SIG-M5 (cell line): ENCODE data around the gene PCSK4.

Experiments used
- DNase-seq: peaks from one replicate; lab custom pipeline; 2025; lab: John Stamatoyannopoulos, UW

PCSK4 gene

DNA sequence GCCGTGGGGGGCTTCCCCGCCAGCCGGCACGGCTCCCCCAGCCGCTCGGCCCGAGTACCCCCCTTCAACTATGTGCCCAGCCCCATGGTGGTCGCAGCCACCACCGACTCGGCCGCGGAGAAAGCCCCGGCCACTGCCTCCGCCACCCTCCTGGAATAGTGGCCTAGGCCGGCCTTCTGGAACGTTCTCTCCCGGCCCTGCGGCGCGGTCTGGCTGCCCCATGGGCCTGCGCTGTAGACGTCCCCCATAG, 20.2 kb downstream of the PCSK4 start:
- DNase-seq = no peak

DNA sequence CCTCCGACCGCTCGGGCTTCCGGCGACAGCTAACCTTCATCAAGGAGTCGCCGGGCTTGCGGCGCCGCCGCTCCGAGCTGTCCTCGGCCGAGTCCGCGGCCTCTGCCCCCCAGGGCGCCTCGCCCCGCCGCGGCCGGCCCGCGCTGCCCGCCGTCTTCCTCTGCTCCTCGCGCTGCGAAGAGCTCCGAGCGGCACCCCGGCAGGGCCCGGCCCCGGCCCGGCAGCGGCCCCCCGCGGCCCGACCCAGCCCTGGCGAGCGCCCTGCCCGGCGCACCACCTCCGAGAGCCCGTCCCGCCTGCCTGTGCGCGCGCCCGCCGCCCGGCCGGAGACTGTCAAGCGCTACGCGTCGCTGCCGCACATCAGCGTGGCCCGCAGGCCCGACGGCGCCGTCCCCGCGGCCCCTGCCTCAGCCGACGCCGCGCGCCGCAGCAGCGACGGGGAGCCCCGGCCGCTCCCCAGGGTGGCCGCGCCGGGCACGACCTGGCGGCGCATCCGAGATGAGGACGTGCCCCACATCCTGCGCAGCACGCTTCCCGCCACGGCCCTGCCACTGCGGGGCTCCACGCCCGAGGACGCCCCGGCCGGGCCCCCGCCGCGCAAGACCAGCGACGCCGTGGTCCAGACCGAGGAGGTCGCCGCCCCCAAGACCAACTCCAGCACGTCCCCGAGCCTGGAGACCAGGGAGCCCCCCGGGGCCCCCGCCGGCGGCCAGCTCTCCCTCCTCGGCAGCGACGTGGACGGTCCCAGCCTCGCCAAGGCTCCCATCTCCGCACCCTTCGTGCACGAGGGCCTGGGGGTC, 20.7 kb downstream of the PCSK4 start:
- DNase-seq = no peak

DNA sequence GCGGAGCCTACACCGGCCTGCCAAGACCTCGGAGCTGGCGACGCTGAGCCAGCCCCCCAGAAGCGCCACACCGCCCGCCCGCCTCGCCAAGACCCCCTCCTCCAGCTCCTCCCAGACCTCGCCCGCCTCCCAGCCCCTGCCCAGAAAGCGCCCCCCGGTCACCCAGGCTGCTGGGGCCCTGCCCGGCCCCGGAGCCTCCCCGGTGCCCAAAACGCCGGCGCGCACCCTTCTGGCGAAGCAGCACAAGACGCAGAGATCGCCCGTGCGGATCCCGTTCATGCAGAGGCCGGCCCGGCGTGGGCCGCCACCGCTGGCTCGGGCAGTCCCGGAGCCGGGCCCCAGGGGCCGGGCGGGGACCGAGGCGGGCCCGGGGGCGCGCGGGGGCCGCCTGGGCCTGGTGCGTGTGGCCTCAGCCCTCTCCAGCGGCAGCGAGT, 21.3 kb downstream of the PCSK4 start:
- DNase-seq = no peak

DNA sequence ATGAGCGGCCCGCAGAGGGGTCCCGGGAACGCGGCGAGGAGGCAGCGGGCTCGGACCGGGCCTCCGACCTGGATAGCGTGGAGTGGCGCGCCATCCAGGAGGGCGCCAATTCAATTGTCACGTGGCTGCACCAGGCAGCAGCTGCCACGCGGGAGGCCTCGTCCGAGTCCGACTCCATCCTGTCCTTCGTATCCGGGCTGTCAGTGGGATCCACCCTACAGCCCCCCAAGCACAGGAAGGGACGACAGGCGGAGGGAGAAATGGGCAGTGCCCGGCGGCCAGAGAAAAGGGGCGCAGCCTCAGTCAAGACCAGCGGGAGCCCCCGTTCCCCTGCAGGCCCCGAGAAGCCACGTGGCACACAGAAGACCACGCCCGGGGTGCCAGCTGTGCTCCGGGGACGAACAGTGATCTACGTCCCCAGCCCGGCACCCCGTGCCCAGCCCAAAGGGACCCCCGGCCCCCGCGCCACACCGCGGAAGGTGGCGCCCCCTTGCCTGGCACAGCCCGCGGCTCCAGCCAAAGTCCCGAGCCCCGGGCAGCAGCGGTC, 21.8 kb downstream of the PCSK4 start:
- no peak for DNase-seq

DNA sequence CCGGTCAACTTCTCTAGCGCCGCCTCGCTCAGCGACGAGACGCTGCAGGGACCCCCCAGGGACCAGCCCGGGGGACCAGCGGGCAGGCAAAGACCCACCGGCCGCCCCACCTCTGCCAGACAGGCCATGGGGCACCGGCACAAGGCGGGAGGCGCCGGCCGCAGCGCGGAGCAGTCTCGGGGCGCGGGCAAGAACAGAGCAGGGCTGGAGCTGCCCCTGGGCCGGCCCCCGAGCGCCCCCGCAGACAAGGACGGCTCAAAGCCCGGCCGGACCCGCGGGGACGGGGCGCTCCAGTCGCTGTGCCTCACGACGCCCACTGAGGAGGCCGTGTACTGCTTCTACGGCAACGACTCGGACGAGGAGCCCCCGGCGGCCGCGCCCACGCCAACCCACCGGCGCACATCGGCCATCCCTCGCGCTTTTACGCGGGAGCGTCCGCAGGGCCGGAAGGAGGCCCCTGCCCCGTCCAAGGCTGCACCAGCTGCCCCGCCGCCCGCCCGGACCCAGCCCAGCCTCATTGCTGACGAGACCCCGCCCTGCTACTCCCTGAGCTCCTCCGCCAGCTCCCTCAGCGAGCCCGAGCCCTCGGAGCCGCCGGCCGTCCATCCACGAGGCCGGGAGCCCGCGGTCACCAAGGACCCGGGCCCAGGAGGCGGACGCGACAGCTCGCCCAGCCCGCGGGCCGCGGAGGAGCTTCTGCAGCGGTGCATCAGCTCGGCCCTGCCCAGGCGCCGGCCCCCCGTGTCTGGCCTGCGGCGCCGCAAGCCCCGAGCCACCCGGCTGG, 22.5 kb downstream of the PCSK4 start:
- DNase-seq = no peak

DNA sequence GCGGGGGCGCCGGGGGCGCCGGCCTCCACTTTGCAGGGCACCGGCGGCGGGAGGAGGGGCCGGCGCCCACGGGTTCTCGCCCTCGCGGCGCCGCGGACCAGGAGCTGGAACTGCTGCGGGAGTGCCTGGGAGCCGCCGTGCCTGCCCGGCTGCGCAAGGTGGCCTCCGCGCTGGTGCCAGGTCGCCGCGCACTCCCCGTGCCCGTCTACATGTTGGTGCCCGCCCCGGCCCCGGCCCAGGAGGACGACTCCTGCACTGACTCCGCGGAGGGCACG, 23.0 kb downstream of the PCSK4 start:
- DNase-seq = no peak

DNA sequence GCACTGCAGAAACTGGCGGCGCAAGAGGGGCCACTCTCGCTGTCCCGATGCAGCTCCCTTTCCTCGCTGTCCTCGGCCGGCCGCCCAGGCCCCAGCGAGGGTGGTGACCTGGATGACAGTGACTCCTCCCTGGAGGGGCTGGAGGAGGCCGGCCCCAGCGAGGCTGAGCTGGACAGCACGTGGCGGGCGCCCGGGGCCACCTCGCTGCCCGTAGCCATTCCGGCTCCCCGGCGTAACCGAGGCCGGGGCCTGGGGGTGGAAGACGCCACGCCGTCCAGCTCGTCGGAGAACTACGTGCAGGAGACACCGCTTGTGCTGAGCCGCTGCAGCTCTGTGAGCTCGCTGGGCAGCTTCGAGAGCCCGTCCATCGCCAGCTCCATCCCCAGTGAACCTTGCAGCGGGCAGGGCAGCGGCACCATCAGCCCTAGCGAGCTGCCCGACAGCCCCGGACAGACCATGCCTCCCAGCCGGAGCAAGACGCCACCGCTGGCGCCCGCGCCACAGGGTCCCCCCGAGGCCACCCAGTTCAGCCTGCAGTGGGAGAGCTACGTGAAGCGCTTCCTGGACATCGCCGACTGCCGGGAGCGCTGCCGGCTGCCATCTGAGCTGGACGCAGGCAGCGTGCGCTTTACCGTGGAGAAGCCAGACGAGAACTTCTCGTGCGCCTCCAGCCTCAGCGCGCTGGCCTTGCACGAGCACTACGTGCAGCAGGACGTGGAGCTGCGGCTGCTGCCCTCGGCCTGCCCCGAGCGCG, 23.5 kb downstream of the PCSK4 start:
- DNase-seq = no peak

DNA sequence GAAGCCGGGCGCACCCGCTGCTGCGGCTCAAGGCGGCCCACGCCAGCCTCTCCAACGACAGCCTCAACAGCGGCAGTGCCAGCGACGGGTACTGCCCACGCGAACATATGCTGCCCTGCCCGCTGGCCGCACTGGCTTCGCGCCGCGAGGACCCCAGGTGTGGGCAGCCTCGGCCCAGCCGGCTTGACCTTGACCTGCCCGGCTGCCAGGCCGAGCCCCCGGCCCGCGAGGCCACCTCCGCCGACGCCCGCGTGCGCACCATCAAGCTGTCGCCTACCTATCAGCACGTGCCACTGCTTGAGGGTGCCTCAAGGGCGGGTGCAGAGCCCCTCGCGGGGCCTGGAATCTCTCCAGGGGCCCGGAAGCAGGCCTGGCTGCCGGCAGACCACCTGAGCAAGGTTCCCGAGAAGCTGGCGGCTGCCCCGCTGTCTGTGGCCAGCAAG, 24.1 kb downstream of the PCSK4 start:
- DNase-seq = no peak

DNA sequence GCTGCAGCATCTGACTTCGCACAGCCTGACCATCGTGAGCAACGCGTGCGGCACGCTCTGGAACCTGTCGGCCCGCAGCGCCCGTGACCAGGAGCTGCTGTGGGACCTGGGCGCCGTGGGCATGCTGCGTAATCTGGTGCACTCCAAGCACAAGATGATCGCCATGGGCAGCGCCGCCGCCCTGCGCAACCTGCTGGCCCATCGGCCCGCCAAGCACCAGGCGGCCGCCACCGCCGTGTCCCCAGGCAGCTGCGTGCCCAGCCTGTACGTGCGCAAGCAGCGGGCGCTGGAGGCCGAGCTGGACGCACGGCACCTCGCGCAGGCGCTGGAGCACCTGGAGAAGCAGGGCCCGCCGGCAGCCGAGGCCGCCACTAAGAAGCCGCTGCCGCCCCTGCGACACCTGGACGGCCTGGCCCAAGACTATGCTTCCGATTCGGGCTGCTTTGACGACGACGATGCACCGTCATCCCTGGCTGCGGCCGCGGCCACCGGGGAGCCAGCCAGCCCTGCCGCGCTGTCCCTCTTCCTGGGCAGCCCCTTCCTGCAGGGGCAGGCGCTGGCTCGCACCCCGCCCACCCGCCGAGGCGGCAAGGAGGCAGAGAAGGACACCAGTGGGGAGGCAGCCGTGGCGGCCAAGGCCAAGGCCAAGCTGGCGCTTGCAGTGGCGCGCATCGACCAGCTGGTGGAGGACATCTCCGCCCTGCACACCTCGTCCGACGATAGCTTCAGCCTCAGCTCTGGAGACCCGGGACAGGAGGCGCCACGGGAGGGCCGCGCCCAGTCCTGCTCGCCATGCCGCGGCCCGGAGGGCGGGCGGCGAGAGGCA, 24.7 kb downstream of the PCSK4 start:
- no peak for DNase-seq

DNA sequence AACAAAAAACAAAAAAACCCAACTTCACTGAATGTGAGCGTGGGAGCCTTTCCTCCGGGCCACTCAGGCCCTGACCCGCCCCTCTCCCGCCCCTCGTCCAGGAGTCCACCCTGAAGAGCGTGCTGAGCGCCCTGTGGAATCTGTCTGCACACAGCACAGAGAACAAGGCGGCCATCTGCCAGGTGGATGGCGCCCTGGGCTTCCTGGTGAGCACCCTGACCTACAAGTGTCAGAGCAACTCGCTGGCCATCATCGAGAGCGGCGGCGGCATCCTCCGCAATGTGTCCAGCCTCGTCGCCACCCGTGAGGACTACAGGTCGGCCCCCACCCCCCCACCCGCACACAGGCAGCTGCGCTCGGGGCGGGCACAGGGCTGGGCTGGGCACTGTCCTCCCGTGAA, 28.3 kb downstream of the PCSK4 start:
- DNase-seq = no peak

DNA sequence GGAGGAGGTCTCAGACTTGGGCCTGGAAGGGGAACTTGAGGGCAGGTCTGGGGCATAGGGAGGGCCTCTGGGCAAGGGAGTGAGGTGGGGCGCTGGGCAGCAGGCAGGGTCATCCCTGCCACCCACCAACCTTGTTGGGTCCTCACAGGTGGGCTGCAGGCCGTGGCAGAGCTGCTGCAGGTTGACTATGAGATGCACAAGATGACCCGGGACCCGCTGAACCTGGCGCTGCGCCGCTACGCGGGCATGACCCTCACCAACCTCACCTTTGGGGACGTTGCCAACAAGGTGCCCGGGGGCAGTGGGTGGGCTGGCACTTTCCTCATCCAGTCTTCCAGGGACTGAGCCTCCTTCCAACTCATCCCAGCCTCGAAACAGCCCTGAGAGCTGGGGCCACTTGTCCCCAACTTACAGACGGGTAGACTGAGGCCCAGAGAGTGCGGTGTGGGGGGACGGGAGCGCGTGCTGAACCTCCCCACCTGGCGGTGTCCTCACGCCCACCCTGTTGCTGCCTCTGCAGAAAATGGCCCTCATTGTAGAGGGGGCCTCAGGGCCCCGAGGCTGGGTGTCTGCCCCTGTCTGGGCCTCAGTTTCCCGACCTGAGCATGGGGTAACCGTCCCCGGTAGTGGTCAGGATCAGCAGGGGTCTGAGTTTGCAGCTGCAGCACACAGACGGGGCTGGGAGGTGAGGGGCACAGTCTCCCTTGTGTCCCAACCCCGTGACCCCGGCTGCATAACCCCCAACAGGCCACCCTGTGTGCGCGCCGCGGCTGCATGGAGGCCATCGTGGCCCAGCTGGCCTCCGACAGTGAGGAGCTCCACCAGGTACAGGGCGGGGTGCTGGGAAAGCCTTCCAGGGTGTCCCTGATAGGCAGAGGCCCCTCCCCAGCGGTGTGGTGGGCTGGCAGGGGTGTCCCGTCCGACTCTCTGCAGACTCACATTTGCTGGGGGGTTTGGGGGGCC, 29.8 kb downstream of the PCSK4 start:
- DNase-seq = no peak

DNA sequence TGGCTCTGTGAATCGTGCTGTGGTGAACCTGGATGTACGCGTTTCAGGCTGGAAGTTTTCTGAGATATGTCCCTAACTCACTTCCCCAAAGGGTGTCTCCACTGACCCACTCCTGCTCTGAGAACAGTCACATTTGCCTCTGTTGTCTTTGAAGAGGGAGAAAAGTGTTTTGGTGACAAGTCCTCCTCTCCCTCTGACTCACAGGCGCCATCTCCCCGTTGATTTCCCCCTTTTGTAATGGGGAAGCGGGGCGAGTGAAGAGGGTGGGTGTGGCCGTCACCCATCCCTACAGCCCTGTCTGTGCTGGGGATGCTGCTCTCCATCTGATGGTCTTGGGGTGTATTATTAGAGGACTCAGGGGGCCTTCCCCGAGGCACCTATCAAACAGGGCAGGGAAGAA, 30.7 kb downstream of the PCSK4 start:
- DNase-seq = no peak

DNA sequence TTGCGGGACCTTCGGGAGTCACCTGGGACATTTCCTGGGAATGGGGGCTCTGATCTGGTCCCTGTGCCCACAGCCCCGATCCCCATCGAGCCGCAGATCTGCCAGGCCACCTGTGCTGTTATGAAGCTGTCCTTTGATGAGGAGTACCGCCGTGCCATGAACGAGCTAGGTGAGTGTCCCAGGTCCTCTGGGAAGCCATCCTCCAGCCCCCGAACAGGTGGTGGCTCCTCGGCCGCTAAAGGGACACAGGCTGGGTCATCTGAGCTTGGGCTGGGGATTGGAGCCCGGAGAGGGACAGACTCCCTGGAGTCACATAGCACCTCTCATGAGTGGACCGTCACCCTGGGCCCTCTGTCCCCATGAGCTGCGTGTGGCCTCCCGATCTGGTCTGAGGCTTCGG, 32.3 kb downstream of the PCSK4 start:
- DNase-seq = no peak

DNA sequence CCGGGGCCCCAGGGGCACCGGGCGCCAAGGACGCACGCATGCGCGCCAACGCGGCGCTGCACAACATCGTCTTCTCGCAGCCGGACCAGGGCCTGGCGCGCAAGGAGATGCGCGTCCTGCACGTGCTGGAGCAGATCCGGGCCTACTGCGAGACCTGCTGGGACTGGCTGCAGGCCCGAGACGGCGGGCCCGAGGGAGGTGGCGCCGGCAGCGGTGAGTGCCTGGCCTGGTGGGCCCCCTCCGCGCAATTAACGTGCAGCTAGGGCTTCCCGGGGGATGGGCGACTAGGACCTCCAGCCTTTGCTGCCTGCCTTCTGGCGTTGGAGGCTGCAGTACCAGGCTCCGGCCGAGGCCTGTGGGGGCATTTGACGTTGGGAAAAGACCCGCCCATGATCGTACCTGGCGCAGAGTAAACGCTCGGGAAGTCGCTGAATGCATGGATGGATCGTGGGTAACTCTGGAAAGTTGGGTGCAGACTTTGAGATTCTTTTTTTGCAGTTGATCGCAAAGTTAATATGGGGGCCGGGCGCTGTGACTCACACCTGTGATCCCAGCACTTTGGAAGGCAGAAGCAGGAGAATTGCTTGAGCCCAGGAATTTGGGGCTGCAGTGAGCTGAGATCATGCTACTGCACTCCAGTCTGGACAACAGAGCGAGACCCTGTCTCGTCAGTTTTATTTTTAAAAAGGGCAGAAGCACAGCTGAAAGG, 33.0 kb downstream of the PCSK4 start:
- DNase-seq = no peak

DNA sequence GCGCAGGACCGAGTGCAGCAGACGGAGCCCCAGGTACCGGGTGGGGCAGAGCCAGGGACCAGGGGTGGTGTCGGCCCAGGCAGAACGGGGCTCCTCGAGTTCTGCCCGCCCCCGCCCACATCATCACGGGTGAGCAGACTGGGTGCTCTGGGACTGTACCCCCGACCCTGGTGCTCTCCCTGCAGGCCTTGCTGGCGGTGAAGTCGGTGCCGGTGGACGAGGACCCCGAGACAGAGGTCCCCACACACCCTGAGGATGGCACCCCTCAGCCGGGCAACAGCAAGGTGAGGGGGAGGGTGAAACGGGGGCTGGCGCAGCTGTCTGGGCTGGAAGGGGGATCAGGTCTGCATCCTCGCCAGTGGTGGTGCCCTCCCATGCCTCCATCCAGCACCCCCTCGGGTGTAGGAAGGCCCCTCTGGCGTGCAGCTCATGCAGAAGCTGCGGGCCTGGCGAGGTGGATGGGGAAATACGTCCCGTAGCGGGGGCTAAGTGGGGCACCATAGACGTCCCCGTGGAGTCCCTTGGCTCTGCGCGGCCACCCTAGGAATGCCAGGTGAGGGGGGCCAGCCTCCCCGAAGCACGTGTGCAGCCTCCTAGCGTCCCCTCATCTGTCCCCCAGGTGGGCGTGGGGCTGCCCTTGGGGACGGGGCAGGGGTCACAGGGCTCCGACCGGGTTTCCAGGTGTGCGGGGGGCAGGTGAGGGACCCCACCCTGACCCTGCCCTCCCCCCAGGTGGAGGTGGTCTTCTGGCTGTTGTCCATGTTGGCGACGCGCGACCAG, 33.8 kb downstream of the PCSK4 start:
- no peak for DNase-seq

DNA sequence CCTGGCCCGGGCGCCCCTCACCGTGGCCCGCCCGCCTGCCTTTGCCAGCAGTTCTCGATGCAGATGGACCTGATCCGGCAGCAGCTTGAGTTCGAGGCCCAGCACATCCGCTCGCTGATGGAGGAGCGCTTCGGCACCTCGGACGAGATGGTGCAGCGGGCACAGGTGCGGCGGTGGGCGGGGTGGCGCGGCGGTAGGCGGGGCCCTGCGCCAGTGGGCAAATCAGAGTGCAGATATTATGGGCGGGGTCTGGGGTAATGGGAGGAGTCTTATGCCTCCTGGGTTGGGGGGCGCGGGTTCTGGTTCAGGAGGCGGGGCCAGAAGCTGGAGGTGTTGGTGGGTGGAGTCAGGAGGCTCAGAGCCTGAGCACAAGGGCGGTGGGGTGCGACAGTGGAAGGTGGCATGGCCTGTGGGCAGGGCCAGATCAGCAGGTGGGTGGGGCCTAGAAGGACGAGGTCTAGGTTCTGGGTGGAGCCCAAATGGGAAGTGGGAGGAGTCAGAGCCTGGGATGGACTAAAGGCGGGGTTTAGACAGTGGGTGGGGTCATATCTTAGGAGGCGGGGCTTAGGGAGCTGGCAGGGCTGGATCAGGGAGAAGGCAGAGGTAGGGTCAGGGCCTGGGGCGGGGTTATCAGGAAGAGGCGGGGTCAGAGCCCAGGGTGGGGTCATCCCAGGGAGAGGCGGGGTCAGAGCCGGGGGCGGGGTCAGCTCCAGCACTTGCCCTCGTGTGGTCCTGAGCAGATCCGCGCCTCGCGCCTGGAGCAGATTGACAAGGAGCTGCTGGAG, 34.6 kb downstream of the PCSK4 start:
- no peak for DNase-seq

DNA sequence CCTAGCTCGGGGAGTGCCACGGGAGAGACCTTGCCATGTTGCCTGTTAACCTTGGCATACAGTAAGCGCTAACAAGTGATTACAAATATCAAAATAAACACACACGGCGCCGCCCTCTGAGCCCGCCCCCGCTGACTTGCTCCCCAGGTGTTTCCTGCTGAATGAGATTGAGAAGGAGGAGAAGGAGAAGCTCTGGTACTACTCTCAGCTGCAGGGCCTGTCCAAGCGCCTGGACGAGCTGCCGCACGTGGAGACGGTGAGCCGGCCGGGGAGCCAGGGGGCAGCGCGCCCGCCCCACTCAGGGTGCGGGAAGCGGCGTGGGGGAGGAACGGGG, 35.2 kb downstream of the PCSK4 start:
- DNase-seq = no peak

DNA sequence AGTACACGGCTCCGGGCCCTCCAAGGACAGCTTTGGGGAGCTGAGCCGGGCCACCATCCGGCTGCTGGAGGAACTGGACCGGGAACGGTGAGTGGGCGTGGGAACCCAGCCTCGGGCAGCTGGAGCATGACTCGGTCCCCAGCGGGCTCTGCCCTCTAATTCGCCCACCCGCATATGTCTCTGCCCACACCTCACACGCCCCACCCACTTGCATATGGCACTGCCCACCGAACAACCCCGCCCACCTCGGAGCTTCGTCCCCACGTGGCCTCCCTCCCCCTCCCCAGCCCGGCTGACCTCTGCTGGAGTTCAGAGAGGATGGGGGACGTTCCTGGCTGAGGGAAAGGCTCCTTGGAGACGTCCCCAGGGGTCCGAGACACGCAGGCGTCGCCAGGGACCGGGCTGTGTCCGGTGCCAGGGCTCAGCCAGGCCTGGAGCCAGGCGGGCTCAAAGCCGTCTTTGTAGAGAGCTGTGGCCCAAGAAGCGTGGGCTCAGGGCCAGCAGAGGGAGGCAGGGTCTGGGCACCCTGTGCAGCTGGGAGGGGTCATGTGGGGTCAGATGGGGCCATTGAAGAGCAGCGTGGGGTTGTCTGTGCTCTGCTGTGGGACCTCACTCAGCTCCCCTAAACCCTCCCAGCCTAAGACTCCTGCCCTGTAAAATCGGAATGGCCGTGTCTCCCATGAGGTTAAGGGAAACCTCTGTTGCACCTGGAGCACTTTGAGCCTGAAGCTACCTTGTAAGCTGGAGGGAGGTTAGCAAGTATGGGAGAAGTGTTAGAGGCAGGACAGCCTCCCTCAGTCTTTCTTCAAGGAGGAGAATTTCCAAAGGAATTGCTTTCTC, 36.4 kb downstream of the PCSK4 start:
- DNase-seq = no peak
